Ovary (tissue), 3 donors: Measurements from ENCODE around the gene MAPT.

Experiments
- POLR2A ChIP-seq: fragments of 450-650 bp; IDR thresholded peaks from one replicate; pipeline ENCODE4 v1.6.1; 2017; ENCODE audit warnings: antibody characterized with exemption, mild to moderate bottlenecking, moderate library complexity
- TF ChIP-seq, protein P1 (sequence below), 3 donors: fragments of 450-650 bp in 2 of 3; fragments of 200-600 bp in 1 of 3; IDR thresholded peaks; one replicate each; pipeline versions ENCODE4 v1.5.1 to v1.8.0; 2016 to 2022; ENCODE audit warnings: antibody characterized with exemption in 3 of 3, mild to moderate bottlenecking in 1 of 3
- donor health status: DM: no; HTN: no; CAD: no.

DNA sequence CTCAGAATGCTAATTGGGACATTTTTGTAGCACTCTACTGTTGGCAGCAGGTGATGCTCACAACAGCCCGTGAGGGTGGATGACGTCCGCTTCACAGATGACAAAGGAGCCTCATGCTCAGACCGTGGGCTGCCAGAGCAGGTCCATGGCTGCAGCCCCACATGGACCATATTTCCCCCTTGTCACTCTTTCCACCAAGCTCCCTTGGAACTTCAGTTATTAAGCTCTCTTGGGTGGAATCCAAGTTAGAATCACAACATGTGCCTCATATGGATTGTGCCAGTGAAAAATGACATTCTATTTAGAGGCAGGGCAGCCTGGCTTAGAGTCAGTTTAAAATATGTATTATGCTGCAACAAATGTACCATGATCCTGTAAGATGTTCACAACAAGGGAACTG, 71.5 kb downstream of the MAPT start:
- TF ChIP-seq POLR2A, result no peak
- TF ChIP-seq, protein P1, sequence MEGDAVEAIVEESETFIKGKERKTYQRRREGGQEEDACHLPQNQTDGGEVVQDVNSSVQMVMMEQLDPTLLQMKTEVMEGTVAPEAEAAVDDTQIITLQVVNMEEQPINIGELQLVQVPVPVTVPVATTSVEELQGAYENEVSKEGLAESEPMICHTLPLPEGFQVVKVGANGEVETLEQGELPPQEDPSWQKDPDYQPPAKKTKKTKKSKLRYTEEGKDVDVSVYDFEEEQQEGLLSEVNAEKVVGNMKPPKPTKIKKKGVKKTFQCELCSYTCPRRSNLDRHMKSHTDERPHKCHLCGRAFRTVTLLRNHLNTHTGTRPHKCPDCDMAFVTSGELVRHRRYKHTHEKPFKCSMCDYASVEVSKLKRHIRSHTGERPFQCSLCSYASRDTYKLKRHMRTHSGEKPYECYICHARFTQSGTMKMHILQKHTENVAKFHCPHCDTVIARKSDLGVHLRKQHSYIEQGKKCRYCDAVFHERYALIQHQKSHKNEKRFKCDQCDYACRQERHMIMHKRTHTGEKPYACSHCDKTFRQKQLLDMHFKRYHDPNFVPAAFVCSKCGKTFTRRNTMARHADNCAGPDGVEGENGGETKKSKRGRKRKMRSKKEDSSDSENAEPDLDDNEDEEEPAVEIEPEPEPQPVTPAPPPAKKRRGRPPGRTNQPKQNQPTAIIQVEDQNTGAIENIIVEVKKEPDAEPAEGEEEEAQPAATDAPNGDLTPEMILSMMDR (IDR thresholded peaks at IDR 0.05), result no peak
